Gastroesophageal sphincter (tissue), 4 donors: ENCODE measurements around the gene CAMKMT. TPM values are rescaled to one million over a fixed set of nuclear protein-coding genes. Genes with fewer than 3 reads are reported as not detected.

Source experiments
- ATAC-seq: fragments of 150-250 bp; one replicate; pipeline ENCODE4 v1.9.1; 2016; ENCODE audit warnings: mild to moderate bottlenecking, moderate library complexity
- H3K27ac ChIP-seq, 4 donors: fragments of 200-600 bp; sonication (generic) in 3 of 4; 1 replicate in 3 of 4; 2 replicates in 1 of 4; pipeline ENCODE4 v1.5.1; 2016 to 2019
- H3K27me3 ChIP-seq: fragments of 200-600 bp; sonication (generic); one replicate; pipeline ENCODE4 v1.5.1; 2019
- H3K36me3 ChIP-seq, 2 donors: fragments of 200-600 bp; sonication (generic); one replicate each; pipeline ENCODE4 v1.5.1; 2019; ENCODE audit warnings: control low read depth in 1 of 2
- H3K4me1 ChIP-seq, 3 donors: fragments of 200-600 bp; sonication (generic); 1 replicate in 2 of 3; 2 replicates in 1 of 3; pipeline ENCODE4 v1.5.1; 2016 to 2019; ENCODE audit warnings: control low read depth in 2 of 3
- H3K4me3 ChIP-seq, 2 donors: fragments of 200-600 bp; sonication (generic); one replicate each; pipeline ENCODE4 v1.5.1; 2019; ENCODE audit warnings: mild to moderate bottlenecking in 1 of 2, moderate library complexity in 1 of 2
- H3K9me3 ChIP-seq, 3 donors: fragments of 200-600 bp; sonication (generic); one replicate each; pipeline ENCODE4 v1.5.1; 2017 to 2019; ENCODE audit warnings: control low read depth in 2 of 3
- EP300 ChIP-seq: sonication (generic); formaldehyde crosslinking; IDR thresholded peaks from one replicate; pipeline ENCODE4 v1.6.1; 2017; ENCODE audit warnings: antibody characterized with exemption, mild to moderate bottlenecking
- POLR2A ChIP-seq, 2 donors: fragments of 450-650 bp; IDR thresholded peaks; one replicate each; pipeline ENCODE4 v1.6.1; 2017; ENCODE audit warnings: antibody characterized with exemption in 2 of 2, mild to moderate bottlenecking in 2 of 2, moderate library complexity in 1 of 2
- POLR2AphosphoS5 ChIP-seq: sonication (generic); formaldehyde crosslinking; IDR thresholded peaks from one replicate; pipeline ENCODE4 v1.6.1; 2017; ENCODE audit warnings: antibody characterized with exemption
- WGBS, 2 donors: methylation state at CpG; one replicate each; pipeline ENCODE4 v1.1.5; 2018; ENCODE audit warnings: low coverage in 1 of 2; 5-methylcytosine and 5-hydroxymethylcytosine counted together
- total RNA-seq, 4 donors: library from RNA; depleted of rRNA; stranded (reverse); fragments of >200 nt; gene quantifications; one replicate each; pipeline ENCODE4 v1.1.0, GENCODE V29; 2016
- TF ChIP-seq, protein P1 (sequence below), 4 experiments: fragments of 200-600 bp in 2 of 4; fragments of 450-650 bp in 2 of 4; sonication (generic) in 1 of 4; IDR thresholded peaks; one replicate each; pipeline ENCODE4 v1.5.1; 2017 to 2019; ENCODE audit warnings: antibody characterized with exemption in 4 of 4, mild to moderate bottlenecking in 2 of 4, moderate library complexity in 2 of 4

Gene CAMKMT
- total RNA-seq, 4 donors from 2014 or later, result 4.2 to 19.5 (median 11.0) TPM

DNA sequence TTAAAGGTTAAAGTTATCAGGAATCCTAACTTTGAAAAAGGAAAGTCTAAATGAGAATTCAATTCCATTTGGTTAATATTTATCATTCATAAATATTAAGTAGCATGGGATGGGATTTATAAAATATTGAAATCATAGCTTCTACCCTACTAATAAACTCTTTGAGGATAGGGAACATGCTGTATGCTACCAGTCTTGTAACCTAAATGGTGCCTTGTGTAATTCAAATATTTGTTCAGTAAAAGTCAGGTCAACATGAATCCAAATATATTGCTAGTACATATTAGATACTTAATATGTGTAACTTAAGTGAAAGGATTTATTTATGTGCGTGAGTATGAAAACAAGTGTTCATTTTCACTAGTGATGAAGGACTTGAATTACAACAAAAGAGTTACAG is 94.1 kb downstream of the CAMKMT start:
- Histone ChIP-seq H3K36me3 (no peaks in the 10 kb centered on the region), H3K27me3 (no peaks in the 10 kb centered on the region), H3K27ac (no peak overlapping the region), H3K4me3 (no peak overlapping the region), H3K4me1 (no peaks in the 10 kb centered on the region), H3K9me3 (no peaks in the 10 kb centered on the region)
- WGBS, 2 donors, result 100% methylated on average over 1 of the region's 1 CpG
- TF ChIP-seq POLR2A (IDR thresholded peaks at IDR 0.05) (no peak), EP300 (no peak)
- ATAC-seq, result no peak

DNA sequence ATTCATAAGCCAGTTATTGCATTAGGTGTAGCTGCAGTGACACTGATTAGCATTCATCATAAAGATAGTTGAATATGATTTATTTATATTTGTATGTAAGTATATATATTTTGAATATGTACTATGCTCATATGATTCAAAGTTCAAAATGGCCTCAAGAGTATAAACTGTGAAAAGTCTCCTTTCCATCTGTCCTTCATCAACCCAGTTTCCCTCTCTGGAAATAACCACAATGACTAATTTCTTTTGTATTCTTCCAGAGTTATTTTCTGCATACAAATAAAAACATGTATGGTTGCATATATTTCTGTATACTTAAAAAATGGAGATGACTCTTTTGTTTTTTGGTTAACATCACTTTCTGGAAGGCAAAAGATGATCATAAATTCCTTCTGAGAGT is 95.2 kb downstream of the CAMKMT start:
- no peak overlapping the region for H3K4me3 ChIP-seq
- H3K36me3 ChIP-seq, result no peaks in the 10 kb centered on the region
- H3K27me3 ChIP-seq, result no peaks in the 10 kb centered on the region
- H3K4me1 ChIP-seq, result no peaks in the 10 kb centered on the region
- H3K9me3 ChIP-seq, result no peaks in the 10 kb centered on the region
- TF ChIP-seq POLR2A (IDR thresholded peaks at IDR 0.05), result no peak
- no peak for TF ChIP-seq POLR2AphosphoS5
- no peak for TF ChIP-seq EP300
- TF ChIP-seq, protein P1, sequence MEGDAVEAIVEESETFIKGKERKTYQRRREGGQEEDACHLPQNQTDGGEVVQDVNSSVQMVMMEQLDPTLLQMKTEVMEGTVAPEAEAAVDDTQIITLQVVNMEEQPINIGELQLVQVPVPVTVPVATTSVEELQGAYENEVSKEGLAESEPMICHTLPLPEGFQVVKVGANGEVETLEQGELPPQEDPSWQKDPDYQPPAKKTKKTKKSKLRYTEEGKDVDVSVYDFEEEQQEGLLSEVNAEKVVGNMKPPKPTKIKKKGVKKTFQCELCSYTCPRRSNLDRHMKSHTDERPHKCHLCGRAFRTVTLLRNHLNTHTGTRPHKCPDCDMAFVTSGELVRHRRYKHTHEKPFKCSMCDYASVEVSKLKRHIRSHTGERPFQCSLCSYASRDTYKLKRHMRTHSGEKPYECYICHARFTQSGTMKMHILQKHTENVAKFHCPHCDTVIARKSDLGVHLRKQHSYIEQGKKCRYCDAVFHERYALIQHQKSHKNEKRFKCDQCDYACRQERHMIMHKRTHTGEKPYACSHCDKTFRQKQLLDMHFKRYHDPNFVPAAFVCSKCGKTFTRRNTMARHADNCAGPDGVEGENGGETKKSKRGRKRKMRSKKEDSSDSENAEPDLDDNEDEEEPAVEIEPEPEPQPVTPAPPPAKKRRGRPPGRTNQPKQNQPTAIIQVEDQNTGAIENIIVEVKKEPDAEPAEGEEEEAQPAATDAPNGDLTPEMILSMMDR (IDR thresholded peaks at IDR 0.05), result no peak
- no peak for ATAC-seq
- no peak overlapping the region for H3K27ac ChIP-seq

DNA sequence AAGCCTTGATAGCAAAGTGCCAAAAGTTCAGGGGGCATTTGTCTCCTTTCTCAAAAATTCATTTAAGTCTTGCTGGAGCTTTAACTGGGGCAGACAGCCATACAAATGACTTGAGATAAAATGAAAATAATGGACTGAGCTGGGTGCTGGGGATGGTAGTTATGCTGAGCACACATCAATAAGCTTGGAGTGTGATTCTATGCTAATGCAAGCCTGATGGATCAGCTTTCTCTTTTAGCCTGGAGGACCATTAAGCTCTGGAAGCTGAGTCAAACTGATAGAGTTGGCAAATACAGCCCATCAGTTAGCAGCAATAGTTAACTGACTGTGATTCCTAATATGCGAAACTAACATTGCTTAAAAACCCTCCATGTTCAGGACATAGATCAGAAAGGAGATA is 98.0 kb downstream of the CAMKMT start:
- WGBS, 2 donors, result 100% methylated on average over 1 of the region's 1 CpG
- Histone ChIP-seq H3K36me3 (no peaks in the 10 kb centered on the region), H3K27me3 (no peaks in the 10 kb centered on the region), H3K4me3 (no peak overlapping the region), H3K9me3 (no peaks in the 10 kb centered on the region), H3K4me1 (no peaks in the 10 kb centered on the region), H3K27ac (no peak overlapping the region)
- no peak for TF ChIP-seq POLR2AphosphoS5
- no peak for TF ChIP-seq EP300
- TF ChIP-seq, protein P1 (IDR thresholded peaks at IDR 0.05), result no peak
- TF ChIP-seq POLR2A (IDR thresholded peaks at IDR 0.05), result no peak
- no peak for ATAC-seq

DNA sequence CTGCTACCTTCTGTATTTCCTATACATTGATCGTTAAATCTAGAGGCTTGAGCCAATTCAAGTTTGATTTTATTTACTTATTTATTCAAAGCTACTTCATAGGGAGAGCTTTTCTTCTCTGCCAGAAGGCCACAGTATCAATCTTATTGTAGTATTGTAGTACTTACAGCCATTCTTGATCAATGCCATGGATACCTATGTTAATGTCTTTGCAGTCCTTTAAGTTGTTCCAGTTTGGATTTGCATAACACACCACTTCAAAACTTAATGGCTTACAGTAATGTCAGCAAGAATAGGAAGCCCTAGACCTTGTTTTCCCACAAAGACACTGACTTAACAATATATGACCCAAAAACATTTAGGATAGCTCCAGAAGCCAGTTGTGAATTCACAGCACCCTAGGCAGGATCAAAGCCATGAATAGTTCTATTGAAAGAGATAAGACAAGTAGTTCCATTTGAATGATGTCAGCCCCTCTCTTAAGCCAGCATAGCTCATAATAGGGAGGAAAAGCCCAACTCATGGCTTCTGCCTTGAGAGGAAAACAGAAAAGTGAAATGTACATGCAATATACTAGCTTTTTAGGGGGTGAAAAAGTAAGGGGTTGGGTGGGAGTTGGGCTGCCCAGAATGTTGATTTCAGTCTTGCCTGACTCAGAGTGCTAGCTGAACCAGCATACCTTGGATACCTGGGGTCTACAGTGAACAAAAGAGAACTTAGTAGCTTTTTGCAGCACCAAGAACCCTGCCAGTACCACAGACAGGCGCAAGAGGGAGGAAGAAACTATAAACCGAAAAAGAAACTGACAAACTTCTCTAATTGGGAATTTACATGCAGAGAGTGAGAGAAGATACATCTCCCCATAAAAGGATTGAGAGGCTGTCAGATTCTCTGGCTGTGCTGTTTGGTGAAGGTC is 101.4 kb downstream of the CAMKMT start:
- Histone ChIP-seq H3K4me1 (no peaks in the 10 kb centered on the region), H3K36me3 (no peaks in the 10 kb centered on the region), H3K9me3 (no peaks in the 10 kb centered on the region), H3K27me3 (no peaks in the 10 kb centered on the region), H3K4me3 (no peak overlapping the region), H3K27ac (no peak overlapping the region)
- WGBS, 2 donors, result 94 to 100% methylated on average over 2 to 3 of the region's 3 CpGs
- ATAC-seq, result no peak
- no peak for TF ChIP-seq POLR2A (IDR thresholded peaks at IDR 0.05)
- TF ChIP-seq POLR2AphosphoS5, result no peak
- no peak for TF ChIP-seq EP300
- TF ChIP-seq, protein P1 (IDR thresholded peaks at IDR 0.05), result no peak

DNA sequence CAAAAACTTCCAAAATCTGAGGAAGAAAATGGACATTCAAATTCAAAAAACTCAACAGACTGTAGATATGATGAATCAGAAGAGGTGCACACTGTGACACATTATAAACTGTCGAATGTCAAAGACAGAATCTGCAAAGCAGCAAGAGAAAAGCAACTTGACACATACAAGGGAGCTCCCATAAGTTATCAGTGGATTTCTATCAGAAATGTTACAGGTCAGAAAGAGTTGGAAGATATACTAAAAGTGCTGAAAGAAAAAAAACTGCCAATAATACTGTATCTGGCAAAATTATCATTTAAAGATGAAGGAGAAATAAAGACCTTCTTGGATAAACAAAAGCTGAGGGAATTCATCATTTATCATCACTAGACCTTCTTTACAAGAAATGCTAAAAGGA is 102.7 kb downstream of the CAMKMT start:
- Histone ChIP-seq H3K27me3 (no peaks in the 10 kb centered on the region), H3K27ac (no peak overlapping the region), H3K4me1 (no peaks in the 10 kb centered on the region), H3K4me3 (no peak overlapping the region), H3K9me3 (no peaks in the 10 kb centered on the region), H3K36me3 (no peaks in the 10 kb centered on the region)
- WGBS, 2 donors, result 94 to 100% methylated on average over 1 of the region's 1 CpG
- ATAC-seq, result no peak
- TF ChIP-seq EP300 (no peak), POLR2A (IDR thresholded peaks at IDR 0.05) (no peak), POLR2AphosphoS5 (no peak)
- TF ChIP-seq, protein P1 (IDR thresholded peaks at IDR 0.05), result no peak
